ENCODE data around the gene RPS27L.
"Not testable (repeated sequence)": the region's sequence is repeated elsewhere in the genome, so short reads cannot be mapped to it uniquely, and the experiment has no call there.

Gene RPS27L

DNA sequence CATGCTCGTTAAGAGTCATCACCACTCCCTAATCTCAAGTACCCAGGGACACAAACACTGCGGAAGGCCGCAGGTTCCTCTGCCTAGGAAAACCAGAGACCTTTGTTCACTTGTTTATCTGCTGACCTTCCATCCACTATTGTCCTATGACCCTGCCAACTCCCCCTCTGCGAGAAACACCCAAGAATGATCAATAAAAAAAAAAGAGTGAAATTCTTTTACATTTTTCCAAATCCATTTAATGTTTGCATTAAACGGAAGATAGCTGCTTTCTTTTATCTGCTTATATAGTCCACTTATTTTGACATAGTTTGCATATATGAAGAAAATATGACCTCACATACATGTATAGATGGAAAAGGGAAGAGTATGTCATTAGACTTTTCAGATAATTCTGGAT lies 57.7 kb downstream of the RPS27L start:
- not testable (repeated sequence) for DNase-seq (ENCODE audit: low read depth in 2 of 2)

DNA sequence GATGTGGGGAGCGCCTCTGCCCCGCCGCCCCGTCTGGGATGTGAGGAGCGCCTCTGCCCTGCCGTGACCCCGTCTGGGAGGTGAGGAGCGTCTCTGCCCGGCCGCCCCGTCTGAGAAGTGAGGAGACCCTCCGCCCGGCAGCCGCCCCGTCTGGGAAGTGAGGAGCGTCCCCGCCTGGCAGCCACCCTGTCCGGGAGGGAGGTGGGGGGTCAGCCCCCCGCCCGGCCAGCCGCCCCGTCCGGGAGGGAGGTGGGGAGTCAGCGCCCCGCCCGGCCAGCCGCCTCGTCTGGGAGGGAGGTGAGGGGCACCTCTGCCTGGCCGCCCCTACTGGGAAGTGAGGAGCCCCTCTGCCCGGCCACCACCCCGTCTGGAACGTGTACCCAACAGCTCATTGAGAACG lies 58.4 kb downstream of the RPS27L start:
- not testable (repeated sequence) for DNase-seq (ENCODE audit: low read depth in 2 of 2)

All from stimulated activated CD8-positive, alpha-beta memory T cell treated with anti-CD3 and anti-CD28 coated beads, Interleukin-15, amount 100 ng/mL, for 4 hours (primary cell).